Thyroid gland (tissue), 4 donors: ENCODE measurements around the gene CDK10.

ENCODE experiments used
- POLR2A ChIP-seq, 2 donors: fragments of 450-650 bp; IDR thresholded peaks; one replicate each; pipeline ENCODE4 v1.6.1; 2017; ENCODE audit warnings: antibody characterized with exemption in 2 of 2, mild to moderate bottlenecking in 2 of 2, moderate library complexity in 1 of 2
- TF ChIP-seq, protein P1 (sequence below), 6 experiments: fragments of 200-600 bp in 3 of 6; fragments of 450-650 bp in 3 of 6; sonication (generic) in 3 of 6; IDR thresholded peaks; one replicate each; pipeline ENCODE4 v1.5.1; 2016 to 2019; ENCODE audit warnings: antibody characterized with exemption in 6 of 6, mild to moderate bottlenecking in 2 of 6, inconsistent platforms in 1 of 6, moderate library complexity in 1 of 6

DNA sequence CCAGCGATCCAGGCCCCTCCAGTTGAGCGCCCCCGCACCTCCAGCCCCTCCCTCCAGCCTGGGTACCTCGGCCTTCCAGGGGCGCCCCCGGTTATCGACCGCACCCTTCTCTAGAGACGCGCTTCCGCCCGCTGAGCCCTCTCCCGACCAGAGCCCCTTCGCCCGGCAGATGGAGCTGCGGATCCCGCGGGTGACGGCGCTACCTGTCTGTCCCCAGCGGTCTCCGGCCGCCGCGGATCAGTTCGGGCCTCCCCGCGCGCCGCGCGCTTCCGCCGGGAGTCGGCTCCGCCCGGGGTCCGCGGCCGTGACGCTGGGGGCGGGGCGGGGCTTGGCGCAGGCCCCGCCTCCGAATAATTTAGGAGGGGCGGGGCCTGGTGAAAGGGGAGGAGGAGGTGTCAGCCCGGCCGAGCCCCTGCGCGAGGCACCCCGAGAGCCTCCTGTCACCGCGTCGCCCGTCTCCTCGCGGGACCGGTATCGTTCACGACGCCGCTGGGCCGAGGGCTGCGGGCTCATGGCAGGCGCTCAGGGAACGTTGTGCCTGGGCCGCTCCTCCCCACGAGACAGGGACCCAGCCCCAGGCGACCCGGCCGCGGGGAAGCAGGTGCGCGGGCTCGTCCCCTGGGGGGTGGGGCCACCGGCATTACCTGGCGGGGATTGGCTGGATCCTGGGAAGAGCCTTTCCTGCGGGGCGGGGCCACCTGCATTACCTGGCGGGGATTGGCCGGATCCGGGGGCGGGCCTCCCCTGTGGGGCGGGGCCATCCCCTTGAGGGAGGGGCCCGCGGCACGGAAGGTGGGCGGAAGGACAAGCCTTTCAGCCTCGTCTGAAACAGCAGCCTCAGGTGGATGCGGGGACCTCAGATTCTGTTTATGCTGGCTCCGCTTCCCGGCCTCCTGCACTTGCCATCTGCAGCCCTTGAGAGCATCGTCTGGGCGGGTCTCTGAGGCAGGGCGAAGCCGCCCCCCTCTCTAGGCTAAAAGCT, 15.2 kb downstream of the CDK10 start, which contains the start of gene SPATA2L:
- TF ChIP-seq, protein P1, sequence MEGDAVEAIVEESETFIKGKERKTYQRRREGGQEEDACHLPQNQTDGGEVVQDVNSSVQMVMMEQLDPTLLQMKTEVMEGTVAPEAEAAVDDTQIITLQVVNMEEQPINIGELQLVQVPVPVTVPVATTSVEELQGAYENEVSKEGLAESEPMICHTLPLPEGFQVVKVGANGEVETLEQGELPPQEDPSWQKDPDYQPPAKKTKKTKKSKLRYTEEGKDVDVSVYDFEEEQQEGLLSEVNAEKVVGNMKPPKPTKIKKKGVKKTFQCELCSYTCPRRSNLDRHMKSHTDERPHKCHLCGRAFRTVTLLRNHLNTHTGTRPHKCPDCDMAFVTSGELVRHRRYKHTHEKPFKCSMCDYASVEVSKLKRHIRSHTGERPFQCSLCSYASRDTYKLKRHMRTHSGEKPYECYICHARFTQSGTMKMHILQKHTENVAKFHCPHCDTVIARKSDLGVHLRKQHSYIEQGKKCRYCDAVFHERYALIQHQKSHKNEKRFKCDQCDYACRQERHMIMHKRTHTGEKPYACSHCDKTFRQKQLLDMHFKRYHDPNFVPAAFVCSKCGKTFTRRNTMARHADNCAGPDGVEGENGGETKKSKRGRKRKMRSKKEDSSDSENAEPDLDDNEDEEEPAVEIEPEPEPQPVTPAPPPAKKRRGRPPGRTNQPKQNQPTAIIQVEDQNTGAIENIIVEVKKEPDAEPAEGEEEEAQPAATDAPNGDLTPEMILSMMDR (IDR thresholded peaks at IDR 0.05), result no peak
- TF ChIP-seq POLR2A (IDR thresholded peaks at IDR 0.05), result peak; percentile 52 to 93
